ENCODE results near the gene ASF1B.

The ASF1B gene

GRCh38 chr19:14105680-14106079 is 30.7 kb downstream of the ASF1B start:
- FAIRE-seq: no peak

DNA sequence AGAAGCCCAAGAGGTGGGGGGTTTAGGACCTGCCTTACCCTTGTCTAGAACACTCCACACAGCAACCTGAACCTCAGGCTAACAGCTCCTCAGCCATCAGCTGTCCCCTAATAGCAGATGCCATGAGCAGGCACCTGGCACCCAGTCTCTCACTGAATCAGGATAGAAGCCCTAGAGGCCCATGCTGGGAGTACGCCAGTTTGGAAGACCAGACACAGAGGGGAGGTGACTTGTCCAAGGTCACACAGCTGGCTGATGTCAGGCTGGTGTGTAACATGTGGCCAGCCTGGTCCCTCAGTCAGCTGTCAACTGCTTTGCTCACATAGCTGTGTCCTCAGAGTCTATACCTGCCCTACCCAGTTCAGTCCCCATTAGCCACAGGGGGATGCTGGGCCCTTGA is 33.1 kb downstream of the ASF1B start:
- no peak for FAIRE-seq

DNA sequence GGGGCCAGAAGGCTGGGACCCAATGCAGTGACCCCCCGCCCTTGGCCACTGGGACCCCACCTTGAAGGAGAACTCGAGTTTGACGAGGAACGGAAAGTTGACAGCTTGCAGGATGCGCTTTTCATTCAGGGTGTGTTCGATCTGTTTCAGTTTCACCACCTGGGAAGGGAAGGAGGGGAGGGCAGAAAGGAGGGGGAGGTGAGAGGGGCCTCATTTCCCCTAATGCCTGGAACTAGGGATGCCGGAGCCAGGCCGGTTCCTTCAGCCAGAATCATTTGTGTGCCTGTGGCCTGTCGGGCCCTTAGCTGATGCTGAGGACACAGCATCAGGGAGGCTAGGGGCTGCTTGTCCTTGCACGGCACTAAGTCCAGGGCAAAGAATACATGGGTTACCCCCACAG is 33.6 kb downstream of the ASF1B start:
- FAIRE-seq: no peak

- no peak for FAIRE-seq
Measured at GRCh38 chr19:14102102-14102696, 34.2 kb downstream of the ASF1B start.

- FAIRE-seq: no peak
Measured at GRCh38 chr19:14101003-14101545, 35.3 kb downstream of the ASF1B start.

DNA sequence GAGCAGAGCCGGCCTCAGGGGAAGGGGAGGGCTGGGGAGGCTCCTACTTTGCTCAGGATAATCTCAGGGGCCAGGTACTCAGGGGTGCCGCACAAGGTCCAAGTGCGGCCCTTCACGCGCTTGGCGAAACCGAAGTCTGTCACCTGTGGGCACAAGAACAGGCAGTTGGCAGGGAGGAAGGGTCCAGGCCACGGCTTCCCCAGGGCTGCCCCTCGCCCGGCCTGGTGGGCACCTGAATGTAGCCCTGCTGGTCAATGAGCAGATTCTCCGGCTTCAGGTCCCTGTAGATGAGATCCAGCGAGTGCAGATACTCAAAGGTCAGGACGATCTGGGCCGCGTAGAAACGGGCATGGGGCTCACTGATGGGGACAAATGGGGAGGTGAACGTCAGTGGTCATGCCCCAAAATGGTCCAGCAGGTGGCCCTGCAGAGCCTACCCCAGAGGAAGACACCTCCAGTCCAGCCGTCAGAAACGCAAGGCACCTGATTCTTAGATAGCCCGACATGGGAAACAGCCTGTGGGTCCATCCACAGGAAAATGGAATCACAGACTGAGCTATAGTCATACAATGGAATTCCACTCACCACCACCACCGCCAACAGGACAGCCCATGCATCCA is 38.7 kb downstream of the ASF1B start:
- FAIRE-seq: no peak

GRCh38 chr19:14096272-14096992 is 40.0 kb downstream of the ASF1B start:
- FAIRE-seq: no peak

DNA sequence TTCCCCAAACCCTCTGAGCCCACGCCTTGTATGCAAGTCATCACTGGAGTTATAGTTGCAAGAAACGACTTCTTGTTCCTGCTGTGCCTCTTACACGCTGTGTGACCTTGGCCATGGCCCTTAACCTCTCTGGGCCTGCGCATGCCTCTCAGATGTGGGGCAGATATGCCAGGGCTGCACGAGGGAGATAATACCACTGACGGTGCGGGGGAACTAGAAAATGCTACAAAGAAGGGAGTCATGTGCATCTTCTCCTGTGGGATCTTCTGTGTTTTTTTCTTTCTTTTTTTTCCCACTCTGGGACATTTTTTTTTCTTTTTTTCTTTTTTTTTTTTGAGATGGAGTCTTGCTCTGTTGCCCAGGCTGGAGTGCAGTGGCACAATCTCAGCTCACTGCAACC is 41.5 kb downstream of the ASF1B start:
- FAIRE-seq: no peak

- no peak for FAIRE-seq
Measured at GRCh38 chr19:14093117-14093823, 43.1 kb downstream of the ASF1B start.

DNA sequence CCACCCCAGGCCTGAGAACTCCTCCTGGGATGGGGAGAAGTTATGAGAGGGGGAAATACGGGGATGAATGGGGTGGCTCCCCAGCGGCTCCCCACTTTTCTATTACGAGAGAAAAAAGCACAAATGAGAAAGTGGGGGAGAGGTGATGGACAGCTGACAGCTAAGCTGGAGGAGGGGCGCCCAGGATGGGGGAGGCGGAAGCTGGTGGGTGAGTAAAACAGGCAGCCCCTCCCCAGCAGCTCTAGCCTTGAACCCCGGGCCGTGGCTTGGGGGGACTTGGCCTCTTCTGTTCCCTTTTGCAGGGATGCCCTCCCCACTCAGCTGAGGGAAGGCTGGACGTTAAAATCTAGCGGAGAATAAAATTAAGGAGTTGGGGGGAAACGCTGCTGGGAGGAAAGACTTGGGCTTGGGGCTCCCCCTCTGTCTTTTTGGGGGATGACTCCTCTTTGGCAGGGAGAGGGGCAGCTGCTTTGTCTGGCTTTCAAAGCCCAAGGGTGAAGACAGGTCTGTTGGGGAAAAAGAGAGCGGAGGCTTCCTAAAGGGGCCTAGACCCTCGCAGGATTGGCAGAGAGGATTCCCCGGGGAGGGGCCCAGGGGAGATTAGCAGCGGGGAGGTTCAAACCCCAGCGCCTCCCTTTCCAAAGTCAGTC is 44.5 kb downstream of the ASF1B start:
- FAIRE-seq: no peak

- no peak for FAIRE-seq
Measured at GRCh38 chr19:14091081-14091812, 45.1 kb downstream of the ASF1B start.

DNA sequence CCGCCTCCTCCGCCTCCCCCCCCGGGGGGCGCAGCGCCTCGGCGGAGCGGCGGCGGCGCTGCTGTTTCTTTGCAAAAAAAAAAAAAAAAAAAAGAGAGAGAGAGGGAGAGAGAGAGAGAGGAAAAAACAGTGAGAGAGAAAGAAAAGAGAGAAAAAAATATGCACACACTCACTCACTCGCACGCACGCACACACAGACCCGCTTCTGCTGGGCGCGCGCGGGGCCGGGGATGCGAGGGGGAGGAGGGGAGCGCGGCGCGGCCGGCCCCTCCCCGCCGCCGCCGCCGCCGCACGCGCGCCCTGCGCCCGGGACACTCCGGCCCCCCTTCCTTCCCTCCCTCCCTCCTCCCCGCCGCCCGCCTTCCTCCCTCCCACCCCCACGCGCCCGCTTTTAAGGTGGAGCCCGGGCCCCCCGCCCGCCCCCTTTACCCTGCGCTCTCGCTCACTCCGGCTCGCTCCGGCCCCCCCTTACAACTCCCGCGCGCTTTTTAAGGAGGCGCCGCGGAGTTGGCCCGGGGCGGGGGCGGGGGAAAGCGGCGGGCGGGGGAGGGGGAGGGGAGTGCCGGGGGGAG is 45.8 kb downstream of the ASF1B start, which contains the start of gene SAMD1:
Gene SAMD1 (minus strand): TSS at position 243 of the 572 bp plus-strand sequence.
- no peak for FAIRE-seq

DNA sequence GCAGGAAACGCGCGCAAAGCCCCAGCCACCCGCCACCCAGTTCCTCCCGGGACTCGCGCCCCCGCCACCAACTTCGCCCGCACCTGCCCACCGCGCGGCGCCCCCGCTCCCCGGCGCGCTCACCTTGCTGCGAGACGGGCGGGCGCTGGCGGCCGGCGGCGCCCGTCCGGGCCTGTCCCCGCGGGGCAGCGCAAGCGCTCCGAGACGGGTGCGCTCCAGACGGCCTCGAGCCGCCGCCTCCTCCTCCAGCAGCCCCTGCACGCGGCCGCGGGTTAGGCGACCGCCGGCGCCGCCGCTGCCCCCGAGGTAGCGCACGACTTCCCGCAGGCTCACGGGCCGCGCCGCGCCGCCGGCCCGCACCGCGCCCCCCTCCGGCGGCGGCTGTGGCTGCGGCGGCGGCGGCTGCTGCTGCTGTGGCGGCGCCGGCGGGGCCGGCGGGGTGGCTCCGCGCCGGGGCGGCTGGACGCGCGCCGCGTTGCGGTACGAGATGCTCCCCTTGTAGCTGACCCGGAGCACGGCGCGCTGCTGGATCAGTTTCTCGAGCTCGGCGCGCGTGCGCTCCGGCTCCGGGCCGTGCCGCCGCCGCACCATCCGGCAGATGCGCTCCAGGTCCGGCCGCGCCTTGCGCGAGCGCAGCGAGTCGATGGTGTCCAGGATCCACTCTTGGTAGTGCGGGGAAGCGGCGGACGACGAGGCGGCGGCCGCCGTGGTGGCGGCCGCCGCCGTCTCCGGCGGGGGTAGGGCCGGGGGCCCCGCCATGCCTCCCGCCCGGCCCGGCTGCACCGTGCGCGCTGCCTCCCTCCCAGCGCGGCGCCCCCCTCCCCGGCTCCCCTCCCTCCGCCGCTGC is 46.5 kb downstream of the ASF1B start:
- no peak for FAIRE-seq

GRCh38 chr19:14089412-14089661 is 47.1 kb downstream of the ASF1B start:
- no peak for FAIRE-seq

GRCh38 chr19:14088634-14089411 is 47.6 kb downstream of the ASF1B start:
- no peak for FAIRE-seq

- FAIRE-seq: no peak
Measured at GRCh38 chr19:14086098-14086497, 50.3 kb downstream of the ASF1B start.

GRCh38 chr19:14085309-14085995 is 50.9 kb downstream of the ASF1B start, which contains the start of gene C19orf67:
C19orf67 (minus strand) TSS chr19:14085783; CDS start chr19:14085627, 156 bp downstream.
- no peak for FAIRE-seq

DNA sequence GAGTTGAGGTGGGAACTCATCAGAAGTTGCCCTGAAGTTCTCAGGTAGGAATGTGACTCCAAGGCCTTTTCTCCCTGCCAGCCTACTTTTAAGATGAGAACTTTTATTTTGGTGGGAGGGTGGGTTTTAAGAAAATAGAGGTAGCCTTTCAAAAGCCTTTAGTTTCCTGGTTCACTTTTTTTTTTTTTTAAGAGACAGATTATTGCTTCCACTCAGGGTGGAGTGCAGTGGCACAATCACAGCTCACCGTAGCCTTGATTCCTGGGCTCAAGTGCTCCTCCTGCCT is 53.8 kb downstream of the ASF1B start:
- no peak for FAIRE-seq

GRCh38 chr19:14081797-14082674 is 54.4 kb downstream of the ASF1B start:
- no peak for FAIRE-seq

Data from A204.1 (cell line).